GM12801 (cell line): ENCODE measurements around the gene TNPO3.

Experiments used
- TF ChIP-seq, protein P1 (sequence below): IDR thresholded peaks from one replicate; pipeline ENCODE4 v1.5.1; 2011; ENCODE audit warnings: control low read depth; ENCODE audit not compliant: insufficient read length; ENCODE audit errors: extremely low read depth

Gene TNPO3

DNA sequence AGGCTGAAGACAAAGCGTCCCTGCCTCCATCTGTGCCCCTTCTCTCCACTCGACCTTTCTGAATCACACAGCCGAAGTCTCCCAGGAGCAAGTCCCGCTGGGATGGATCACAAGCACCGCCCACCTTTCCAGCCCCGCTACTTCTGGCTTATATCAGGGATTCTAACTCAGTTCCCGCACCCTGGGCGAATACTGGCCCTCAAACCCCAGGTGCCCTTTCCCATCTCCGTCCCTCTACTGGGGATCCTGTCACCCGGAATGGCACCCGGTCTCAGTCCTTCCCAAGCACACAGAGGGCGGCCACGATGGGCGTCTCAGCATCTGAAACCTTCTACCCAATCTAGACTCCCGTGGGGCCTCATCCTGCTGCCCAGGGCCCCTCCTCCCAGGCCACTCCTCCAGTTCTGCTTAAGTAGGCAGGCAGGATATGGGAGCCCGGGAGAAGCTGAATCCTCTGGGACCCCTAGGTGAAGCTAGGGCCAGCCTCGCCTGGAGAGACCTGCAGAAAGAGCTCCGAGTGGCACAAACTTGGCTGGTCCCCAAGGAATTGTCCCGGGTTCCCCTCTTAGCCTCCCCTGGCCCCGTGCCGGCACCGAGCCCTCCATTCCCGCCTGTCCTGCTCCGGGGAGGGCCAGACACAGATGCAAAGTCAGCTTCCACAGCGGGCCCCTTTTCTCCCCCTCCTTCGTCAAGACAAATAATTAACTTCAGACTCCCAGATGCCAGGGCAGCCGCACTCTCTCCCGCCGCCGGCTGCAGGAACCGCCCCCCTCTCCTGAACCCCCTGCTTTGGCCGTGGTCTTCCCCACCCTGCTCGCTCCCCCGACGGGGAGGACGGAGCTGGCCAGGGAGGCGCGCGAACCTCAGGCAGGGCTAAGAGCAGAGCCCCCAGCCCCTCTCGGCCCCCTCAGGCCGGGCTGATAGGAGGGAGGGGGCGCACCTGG, 145.0 kb downstream of the TNPO3 start:
- TF ChIP-seq, protein P1, sequence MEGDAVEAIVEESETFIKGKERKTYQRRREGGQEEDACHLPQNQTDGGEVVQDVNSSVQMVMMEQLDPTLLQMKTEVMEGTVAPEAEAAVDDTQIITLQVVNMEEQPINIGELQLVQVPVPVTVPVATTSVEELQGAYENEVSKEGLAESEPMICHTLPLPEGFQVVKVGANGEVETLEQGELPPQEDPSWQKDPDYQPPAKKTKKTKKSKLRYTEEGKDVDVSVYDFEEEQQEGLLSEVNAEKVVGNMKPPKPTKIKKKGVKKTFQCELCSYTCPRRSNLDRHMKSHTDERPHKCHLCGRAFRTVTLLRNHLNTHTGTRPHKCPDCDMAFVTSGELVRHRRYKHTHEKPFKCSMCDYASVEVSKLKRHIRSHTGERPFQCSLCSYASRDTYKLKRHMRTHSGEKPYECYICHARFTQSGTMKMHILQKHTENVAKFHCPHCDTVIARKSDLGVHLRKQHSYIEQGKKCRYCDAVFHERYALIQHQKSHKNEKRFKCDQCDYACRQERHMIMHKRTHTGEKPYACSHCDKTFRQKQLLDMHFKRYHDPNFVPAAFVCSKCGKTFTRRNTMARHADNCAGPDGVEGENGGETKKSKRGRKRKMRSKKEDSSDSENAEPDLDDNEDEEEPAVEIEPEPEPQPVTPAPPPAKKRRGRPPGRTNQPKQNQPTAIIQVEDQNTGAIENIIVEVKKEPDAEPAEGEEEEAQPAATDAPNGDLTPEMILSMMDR: no peak

DNA sequence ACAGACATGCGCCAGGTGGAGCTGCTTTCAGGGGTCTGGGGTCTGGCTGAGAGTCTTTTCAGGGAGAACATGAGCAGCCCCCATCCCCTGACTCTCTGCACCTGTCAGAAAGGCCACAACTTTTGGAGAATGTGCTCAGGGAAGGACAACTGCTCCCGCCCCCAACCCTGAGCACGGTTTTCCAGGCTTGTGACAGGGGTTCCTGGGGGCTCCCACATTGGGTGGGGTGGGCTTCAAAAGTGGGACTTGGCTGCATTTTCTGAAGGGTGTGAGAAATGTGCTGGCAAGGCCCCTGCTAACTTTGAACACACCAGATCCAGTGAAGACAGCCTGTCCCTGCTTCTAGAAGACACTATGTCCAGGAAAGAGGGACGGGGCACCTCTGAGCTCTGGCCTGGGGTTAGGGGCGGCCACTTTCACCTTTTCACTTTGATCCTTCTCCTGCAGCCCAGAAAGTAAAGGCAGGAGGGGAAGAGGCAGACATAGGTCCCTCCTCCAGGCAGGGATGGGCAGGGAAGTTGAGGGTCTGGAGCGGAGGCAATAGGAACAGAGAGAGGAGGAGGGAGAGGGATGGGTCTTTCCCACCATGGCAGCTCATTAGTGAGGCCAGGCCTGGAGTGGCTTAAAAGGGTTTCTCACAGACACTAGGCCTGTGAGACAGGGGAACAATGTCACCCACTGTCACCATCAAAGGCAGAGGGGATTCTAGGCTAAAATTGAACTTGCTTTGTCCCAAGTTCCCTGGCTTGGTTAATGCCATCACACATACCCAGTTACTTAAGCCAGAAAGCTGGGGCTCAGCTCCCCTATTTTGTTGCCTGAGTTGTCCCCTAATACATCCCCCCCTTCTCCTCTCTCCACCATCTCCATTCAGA, 145.9 kb downstream of the TNPO3 start:
- TF ChIP-seq, protein P1: no peak

DNA sequence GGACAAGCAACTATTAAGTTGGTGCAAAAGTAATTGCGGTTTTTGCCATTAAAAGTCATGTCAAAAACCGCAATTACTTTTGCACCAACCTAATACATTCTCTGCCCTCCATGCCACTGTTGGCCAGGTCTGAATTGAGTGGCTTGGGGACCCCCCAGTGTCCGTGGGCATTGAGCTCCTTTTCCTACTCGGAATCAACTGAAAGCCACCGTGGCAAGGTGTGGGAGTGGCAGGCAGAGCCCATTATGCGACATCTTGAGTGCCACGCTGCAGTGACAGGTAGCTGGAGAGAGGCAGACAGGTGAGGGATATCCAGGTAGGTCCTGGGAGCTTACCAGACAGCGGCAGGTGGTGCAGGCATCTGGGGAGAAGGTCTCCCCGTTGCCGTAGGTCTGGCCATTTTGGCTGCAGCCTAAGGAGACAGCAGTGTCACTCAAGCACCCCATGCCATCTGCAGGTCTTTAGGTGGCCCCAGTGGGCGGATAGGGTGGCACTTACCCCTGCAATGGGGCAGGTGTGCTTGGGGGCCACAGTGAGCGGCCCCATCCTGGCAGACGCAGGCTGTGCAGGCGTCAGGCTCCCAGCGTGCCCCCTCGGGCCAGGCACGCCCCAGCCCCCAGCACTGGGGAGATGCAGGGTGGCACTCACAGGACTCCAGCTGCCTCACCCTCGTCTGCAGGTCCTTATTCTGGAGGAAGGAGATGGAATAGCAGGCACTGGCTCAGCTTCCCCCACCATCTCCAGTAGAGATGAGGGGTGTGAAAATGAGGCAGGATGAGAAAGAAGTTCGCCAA, 147.9 kb downstream of the TNPO3 start:
- TF ChIP-seq, protein P1: no peak

DNA sequence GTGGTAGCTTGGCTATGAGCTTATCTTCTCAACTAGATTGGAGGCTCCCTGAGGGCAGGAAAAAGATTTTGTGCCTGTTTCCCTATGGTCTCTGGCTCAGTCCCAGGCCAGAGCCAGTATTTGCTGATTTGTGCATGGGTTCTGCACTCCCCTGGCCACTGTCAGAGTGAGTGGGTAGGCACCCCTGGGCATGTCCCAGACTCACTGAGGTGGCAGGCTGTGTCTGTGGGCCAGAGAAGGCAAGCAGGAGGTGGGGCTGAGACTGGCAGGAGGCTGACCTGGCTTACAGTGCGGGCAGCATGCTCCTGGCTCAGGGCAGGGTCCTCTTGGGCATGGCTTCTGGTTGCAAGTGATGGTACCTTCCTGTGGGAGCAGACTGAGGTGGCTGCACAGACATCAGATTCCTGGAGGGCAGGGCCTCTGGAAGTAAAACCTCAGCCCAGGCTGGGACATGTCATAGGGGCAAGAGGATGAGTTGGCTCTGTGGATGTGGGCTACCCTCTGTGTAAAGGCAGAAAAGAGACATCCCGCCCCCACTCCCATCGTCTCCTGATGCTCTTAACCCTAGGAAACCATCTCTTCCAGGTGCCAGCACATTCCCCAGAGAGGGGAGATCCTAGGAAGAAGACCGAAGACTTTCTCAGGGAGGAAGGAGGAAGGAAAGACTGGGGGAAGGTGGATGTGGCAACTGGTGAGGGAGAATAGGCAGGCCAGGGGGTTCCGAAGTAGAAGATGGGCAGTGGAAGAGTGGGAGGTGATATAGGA, 148.7 kb downstream of the TNPO3 start:
- TF ChIP-seq, protein P1: no peak

DNA sequence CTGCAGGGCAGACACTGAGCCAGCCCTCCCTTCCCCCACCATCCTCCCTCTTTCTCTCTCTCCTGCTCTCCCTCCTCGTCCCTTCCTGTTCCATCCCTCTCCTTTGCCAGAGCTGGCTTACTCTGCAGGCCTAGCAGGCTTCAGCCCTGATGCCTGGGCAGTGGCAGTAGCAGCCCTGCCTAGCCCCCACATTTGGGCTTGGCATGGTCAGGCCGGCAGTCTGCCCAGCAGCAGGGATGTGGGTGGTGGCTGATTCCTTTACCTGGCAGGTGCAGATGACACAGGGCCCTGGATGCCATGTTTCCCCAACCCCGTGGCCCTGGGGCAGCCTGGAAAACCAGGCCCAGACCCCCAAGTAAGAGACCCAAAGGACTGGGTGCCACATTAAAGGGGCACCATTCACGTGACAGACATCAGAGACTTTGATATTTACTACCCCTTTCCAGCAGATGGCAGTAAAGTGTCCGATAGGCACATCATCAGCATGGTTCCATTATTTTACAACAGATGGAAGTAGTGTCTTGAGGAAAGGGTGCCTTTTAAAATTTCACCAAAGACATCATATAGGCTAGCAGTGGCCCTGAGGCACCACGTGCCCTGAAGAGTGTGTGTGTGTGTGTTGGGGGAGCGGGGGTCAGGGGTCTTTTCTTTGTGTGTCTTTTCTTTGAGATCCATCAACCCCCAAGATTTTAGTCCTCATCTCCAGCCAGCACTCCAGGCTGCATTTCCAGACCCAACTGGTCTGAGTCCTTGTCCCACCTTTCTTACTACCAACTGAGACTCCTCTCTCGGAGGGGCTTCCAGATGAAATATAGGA, 150.3 kb downstream of the TNPO3 start:
- TF ChIP-seq, protein P1: no peak
